ENCODE measurements around the gene KCNQ1. TPM values are rescaled to one million over a fixed set of nuclear protein-coding genes. Genes with fewer than 3 reads are reported as not detected.

Gene KCNQ1
- total and polyA plus RNA-seq, 2 donors (not counting 1 experiment from before 2014, with no cell fraction given), result 21.5 to 28.8 TPM

- Histone ChIP-seq H3K4me2 (replicated peaks; ENCODE audit: low read depth, low read length, poor library complexity, severe bottlenecking) (no peak overlapping the region), H3K4me1 (ENCODE audit: control insufficient read depth in 2 of 2, insufficient read depth in 2 of 2, low read length in 2 of 2) (no peaks in the 10 kb centered on the region), H3K27me3 (replicated peaks in 1 of 4; ENCODE audit: control extremely low read depth in 1 of 4, control insufficient read depth in 3 of 4, insufficient read depth in 4 of 4, low read length in 3 of 4) (no peaks in the 10 kb centered on the region), H3K79me2 (ENCODE audit: control insufficient read depth, insufficient read depth, low read length) (no peaks in the 10 kb centered on the region), H3K9me3 (ENCODE audit: control extremely low read depth in 1 of 3, control insufficient read depth in 2 of 3, insufficient read depth in 1 of 3, low read length in 2 of 3) (peaks cover 2 to 8% (median 7%) of the 10 kb centered on the region in 3 donors), H3K4me3 (ENCODE audit: control extremely low read depth in 1 of 5, extremely low read depth in 1 of 5, insufficient read depth in 1 of 5, low read depth in 2 of 5, low read length in 4 of 5) (no peak overlapping the region), H4K20me1 (ENCODE audit: control insufficient read depth, insufficient read depth, low read length, poor library complexity, severe bottlenecking) (no peaks in the 10 kb centered on the region), H3K9ac (ENCODE audit: low read length) (no peak overlapping the region), H3K27ac (ENCODE audit: low read length in 2 of 2) (no peak overlapping the region), H3K36me3 (replicated peaks in 1 of 2; ENCODE audit: control extremely low read depth in 1 of 2, control insufficient read depth in 1 of 2, extremely low read depth in 1 of 2, insufficient read depth in 2 of 2, low read length in 1 of 2) (no peaks in the 10 kb centered on the region), H2AFZ (ENCODE audit: insufficient read depth, low read depth, low read length, poor library complexity, severe bottlenecking) (no peak overlapping the region)
- Mint-ChIP-seq H3K9me3 (ENCODE audit: insufficient read depth) (peaks cover 5% of the 10 kb centered on the region), H3K4me1 (no peaks in the 10 kb centered on the region), H3K27me3 (no peaks in the 10 kb centered on the region), H3K4me3 (no peak overlapping the region), H3K27ac (no peak overlapping the region)
- intact Hi-C loops (cut with micrococcal nuclease), result no loop called here
- 92% methylated on average over 6 of the region's 8 CpGs for WGBS (ENCODE audit: insufficient coverage)
- POLR2A ChIA-PET, result no interaction called here
- no peak for DNase-seq
- CTCF ChIA-PET, result no interaction called here
- no peak for TF ChIP-seq CTCF (IDR thresholded peaks at IDR 0.05)
- no peak for TF ChIP-seq EZH2 (IDR thresholded peaks at IDR 0.05; ENCODE audit: borderline replicate concordance, insufficient read depth, low read depth, low read length, poor library complexity, severe bottlenecking)
- ATAC-seq (ENCODE audit: low read depth), result no peak
These were observed 154.9 kb downstream of the KCNQ1 start for GRCh38 chr11:2599561-2600189.

GRCh38 chr11:2609345-2609744 lies 164.5 kb downstream of the KCNQ1 start:
- H4K20me1 ChIP-seq (ENCODE audit: control insufficient read depth, insufficient read depth, low read length, poor library complexity, severe bottlenecking), result no peaks in the 10 kb centered on the region
- H3K27me3 Mint-ChIP-seq, result no peaks in the 10 kb centered on the region
- no peak for TF ChIP-seq CTCF (IDR thresholded peaks at IDR 0.05)
- no peak for TF ChIP-seq EZH2 (IDR thresholded peaks at IDR 0.05; ENCODE audit: borderline replicate concordance, insufficient read depth, low read depth, low read length, poor library complexity, severe bottlenecking)
- no peak overlapping the region for H3K27ac ChIP-seq (ENCODE audit: low read length in 2 of 2)
- POLR2A ChIA-PET, result no interaction called here
- no peak overlapping the region for H3K4me3 ChIP-seq (ENCODE audit: control extremely low read depth in 1 of 5, extremely low read depth in 1 of 5, insufficient read depth in 1 of 5, low read depth in 2 of 5, low read length in 4 of 5)
- peaks cover 10% of the 10 kb centered on the region for H3K9me3 Mint-ChIP-seq (ENCODE audit: insufficient read depth)
- H3K4me1 ChIP-seq (ENCODE audit: control insufficient read depth in 2 of 2, insufficient read depth in 2 of 2, low read length in 2 of 2), result no peaks in the 10 kb centered on the region
- H3K27me3 ChIP-seq (replicated peaks in 1 of 4; ENCODE audit: control extremely low read depth in 1 of 4, control insufficient read depth in 3 of 4, insufficient read depth in 4 of 4, low read length in 3 of 4), result no peaks in the 10 kb centered on the region
- WGBS (ENCODE audit: insufficient coverage), result no CpG with 5 or more reads among the region's 2 CpGs
- intact Hi-C loops (cut with micrococcal nuclease), result no loop called here
- no peak overlapping the region for H3K27ac Mint-ChIP-seq
- H3K9ac ChIP-seq (ENCODE audit: low read length), result no peak overlapping the region
- H3K79me2 ChIP-seq (ENCODE audit: control insufficient read depth, insufficient read depth, low read length), result no peaks in the 10 kb centered on the region
- H3K9me3 ChIP-seq (ENCODE audit: control extremely low read depth in 1 of 3, control insufficient read depth in 2 of 3, insufficient read depth in 1 of 3, low read length in 2 of 3), result peaks cover 0 to 19% (median 18%) of the 10 kb centered on the region in 3 donors
- no peak overlapping the region for H2AFZ ChIP-seq (ENCODE audit: insufficient read depth, low read depth, low read length, poor library complexity, severe bottlenecking)
- ATAC-seq (ENCODE audit: low read depth) (no peak), DNase-seq (no peak)
- no peaks in the 10 kb centered on the region for H3K36me3 ChIP-seq (replicated peaks in 1 of 2; ENCODE audit: control extremely low read depth in 1 of 2, control insufficient read depth in 1 of 2, extremely low read depth in 1 of 2, insufficient read depth in 2 of 2, low read length in 1 of 2)
- no peaks in the 10 kb centered on the region for H3K4me1 Mint-ChIP-seq
- H3K4me3 Mint-ChIP-seq, result no peak overlapping the region
- CTCF ChIA-PET, result no interaction called here
- H3K4me2 ChIP-seq (replicated peaks; ENCODE audit: low read depth, low read length, poor library complexity, severe bottlenecking), result no peak overlapping the region

Data from B cell (primary cell).